ENCODE results near the gene SEC14L5.
A peak's percentile ranks its signal among the peaks of the same experiment; 100 is the strongest.
"Not testable (repeated sequence)": the region's sequence is repeated elsewhere in the genome, so short reads cannot be mapped to it uniquely, and the experiment has no call there.

The SEC14L5 gene

DNA sequence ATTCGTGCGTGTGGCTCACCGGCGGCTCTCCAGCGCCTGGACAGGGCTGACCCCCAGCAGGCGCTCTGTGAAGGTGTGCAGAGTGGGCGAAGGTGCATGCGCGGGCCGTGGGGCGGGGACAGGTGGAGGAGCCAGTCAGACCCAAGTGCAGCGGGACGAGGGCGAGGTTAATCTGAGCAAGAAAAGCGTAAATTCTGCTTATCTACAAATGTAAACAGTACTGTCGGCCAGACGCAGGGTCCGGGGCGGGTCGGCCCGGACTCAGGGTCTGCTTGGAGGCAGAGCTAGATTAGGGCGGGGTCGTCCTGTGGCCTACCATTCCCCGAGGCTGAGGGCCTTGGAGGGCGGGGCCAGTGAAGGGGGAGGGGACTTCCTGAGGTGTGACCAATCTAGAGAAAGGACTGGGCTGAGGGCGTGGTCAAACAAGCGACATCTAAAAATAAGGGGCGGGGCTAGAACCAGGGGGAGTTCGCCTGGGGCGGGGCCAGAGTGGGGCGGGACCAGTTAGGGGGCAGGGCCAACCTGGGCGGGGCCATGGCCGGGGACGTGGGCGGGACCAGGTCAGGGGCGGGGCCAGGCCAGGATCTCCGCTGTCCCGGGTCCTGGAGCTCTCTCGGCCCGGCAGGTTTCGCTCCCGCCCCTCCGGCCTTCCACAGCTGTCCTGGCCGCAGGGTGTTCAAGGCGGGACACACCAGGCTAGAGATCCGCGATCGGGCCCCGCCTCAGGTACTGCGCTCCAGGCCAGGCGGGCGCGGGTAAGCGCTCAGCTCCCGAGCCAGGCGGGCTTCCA lies at the start of gene SEC14L5:
TSS of gene SEC14L5 (plus strand) at position 611 of the 790 bp plus-strand sequence. CDS start 994 bp downstream, outside the sequence.
- peak; percentile 91 for DNase-seq

DNA sequence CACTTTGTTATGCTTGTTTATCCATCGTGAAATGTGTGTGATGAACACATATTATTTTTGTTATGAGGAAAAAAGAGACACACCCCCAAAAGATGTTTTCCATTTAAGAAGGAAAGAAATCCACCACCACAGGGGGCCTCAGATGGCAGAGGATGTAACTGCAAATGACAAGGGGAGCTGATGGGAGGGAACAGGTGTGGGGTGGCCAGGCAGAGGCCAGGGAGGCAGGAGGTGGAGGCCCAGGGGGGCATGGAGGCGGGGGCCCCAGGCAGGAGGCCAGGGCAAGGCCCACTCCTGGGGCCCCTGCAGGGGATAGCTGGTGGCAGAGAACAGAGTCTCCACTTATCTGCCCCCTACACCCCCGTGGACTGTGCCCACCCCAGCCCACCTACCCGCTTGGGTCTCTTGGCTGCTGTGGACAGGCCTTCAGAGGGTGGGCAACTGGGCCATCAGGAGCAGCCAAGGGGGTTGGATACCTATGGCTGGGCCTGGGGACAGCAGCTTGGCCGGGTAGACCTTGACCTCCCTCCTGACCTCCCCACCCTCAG lies 49.2 kb upstream of the SEC14L5 start:
- DNase-seq = no peak

DNA sequence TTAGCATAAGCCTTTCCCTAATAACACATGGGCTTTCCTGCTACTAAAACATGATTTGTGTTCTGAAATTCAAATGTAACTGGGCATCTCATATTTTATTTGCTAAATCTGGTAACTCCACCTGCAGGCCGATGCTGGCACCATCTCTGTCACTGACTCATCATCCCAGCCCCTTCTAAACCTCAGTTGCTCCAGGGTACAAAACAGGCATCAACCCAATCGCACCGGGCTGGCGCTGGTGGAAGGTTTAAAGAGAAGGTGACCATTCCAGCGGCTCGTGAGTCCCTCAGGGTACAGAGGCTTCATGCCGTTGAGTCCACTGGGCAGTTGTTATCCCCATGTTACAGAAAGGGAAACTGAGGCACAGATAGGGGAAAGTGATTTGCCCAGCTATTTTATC lies 48.3 kb upstream of the SEC14L5 start:
- no peak for DNase-seq

DNA sequence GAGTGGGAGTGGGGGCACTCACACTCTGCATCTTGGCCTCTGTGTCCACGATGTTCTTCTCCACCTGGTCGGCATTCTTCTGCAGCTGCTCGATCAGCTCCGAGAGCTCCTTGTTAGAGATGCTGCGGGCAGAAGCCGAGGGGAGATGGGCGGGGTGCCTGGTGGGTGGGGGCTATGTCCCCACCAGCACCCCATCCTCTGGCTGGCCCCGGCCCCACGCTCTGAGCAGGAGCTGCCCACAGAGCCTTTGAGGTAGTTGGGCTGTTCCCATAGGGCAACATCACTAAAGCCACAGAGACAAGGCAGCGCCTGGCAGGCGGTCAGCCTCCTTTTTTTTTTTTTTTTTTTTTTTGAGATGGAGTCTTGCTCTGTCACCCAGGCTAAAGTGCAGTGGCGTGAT lies 47.3 kb upstream of the SEC14L5 start:
- DNase-seq = no peak

DNA sequence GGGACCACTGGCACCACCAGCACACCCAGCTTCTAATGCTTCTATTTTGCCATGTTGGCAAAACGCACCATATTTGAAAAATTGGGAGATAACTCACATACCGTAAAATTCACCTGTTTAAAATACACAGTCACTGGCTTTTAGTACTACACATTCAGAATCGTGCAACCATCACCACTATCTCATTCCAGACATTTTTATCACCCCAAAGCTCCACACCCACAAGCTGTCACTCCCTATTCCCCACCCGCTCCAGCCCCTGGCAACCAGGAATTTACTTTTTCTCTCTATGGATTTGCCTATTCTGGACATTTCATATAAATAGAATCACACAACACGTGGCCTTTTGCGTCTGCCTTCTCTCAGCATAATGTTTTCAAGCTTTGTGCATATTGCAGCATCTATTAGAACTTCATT lies 46.2 kb upstream of the SEC14L5 start:
- DNase-seq = no peak

DNA sequence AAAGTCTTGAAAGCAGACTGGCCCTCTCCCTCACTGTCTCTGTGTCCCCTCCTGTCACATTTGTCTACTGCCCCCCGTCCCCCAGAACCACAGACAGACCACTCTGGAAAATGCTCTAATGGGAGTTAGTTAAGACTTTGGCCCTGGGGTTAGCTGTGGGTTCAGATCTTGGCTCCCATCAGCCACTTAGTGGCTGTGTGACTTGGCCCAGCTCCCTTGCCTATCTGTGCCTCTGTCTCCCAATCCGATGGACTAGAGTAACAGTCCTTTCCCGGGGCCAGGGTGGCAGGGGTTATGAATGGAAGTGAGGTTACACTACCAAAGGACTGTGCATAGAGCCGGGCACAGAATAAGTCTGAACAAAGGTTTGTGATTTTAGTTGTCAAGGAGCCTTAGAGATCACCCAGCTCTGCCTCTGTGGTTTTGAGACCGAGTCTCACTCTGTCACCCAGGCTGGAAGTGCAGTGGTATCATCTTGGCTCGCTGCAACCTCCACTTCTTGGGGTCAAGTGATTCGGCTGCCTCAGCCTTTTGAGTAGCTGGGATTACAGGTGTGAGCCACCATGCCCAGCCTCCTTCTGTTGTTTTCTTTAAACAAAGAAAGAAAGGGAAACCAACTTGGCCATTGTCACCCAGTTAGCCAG lies 44.9 kb upstream of the SEC14L5 start:
- DNase-seq = no peak

DNA sequence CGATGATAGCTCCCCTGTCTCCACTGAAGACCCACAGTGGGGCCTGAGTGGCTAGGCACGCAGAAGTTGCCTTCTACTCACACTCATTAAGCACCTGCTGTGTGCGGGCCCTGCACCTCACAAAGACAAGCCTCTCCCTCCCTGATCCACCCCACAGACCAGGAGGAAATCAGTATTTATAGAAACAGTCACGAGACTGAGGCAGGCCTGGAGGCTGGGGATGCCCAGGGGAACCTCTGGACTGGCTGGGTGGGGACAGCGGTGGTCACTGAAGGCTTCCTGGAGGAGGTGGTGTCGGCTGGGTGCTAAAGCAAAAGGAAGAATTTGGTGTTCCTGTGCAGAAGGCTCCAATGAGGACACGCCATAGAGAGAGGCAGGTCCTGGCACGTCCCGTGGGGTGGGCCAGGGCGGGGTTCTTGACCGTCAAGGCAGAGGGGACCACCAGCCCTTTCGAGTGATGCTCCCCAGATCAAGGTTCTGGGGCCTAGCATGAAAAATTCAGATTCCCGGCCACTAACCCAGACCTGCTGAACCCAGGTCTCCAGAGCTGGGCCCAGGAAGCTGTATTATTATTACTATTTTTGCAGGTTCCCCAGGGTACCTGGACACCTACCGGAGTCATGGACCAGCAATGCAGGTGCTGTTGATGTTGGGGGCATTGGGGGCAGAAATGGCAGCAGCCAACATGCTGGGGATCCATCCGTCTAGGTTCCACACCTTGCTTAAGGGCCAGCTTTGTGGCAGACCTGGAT lies 44.2 kb upstream of the SEC14L5 start:
- DNase-seq = no peak

DNA sequence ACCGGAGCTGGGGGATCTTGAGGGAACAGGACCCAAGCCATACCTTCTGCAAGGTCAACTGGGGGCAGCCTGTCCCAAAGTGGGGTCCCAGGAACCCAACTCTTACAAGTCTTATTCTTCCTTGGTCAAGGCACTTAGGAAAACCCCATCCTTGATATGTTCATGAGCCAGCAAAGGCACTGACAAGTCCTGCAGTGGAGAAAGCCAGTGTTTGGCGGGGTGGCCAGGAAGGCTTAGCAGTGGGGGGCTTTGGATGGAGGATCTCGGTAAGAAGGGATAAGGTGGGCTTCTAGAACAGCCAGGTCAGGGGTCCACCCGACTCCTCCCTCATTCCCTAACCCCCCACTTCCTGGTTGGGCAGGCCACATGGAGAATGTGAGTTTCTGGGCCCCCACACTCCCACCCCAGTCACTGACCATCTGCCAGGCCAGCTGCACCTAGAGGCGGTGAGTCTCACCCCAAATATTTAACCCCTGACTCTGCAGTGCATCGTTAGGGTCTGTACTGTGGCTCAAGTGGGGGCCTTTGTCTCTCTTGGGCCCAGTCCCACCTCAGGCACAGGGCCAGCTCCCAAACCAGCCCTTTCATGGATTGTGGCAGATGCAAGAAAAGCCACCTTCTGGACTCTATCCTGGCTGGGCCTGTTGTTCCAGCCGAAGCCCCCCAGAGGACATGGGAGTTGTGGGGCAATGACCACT lies 43.5 kb upstream of the SEC14L5 start:
- no peak for DNase-seq

DNA sequence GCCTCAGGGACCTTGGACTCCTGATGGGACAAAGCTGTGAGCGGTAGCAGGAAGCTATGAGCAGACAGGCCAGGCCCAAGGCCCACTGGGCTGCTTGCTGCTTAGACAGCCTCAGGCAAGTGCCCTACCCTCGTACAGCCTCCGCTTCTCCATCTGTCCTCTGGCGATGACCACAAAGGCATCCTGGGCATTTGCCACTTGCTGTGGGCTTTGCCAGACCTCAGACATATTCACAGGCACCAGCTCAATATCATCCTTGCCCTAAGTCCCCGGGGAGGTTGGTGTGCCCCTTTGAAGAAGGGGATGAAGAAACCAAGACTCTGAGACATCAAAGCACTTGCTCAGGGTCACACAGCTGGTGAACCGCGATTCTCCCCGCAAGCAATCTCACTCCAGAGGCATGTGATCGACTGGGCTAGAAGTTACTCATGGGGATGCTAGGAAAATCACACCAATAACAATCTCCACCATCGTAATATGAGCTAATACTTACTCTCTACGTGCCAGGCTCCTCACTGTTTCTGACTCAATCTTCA lies 42.8 kb upstream of the SEC14L5 start:
- no peak for DNase-seq

DNA sequence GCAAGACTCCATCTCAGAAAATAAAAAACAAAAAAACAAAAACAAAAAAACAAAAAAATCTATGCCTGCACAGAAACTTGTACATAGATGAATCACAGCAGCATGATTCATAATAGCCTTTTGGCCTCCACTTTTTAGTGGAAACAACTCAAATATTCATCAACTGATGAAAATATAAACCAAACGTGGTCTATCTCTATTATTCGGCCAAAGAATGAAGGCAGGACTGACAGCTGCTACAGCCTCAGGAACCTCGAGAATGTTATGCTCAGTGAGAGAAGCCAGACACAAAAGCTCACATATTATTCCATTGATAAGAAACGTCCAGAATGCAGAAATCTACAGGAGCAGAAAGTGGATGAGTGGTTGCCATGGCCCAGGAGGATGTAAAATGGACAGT lies 41.0 kb upstream of the SEC14L5 start:
- no peak for DNase-seq

DNA sequence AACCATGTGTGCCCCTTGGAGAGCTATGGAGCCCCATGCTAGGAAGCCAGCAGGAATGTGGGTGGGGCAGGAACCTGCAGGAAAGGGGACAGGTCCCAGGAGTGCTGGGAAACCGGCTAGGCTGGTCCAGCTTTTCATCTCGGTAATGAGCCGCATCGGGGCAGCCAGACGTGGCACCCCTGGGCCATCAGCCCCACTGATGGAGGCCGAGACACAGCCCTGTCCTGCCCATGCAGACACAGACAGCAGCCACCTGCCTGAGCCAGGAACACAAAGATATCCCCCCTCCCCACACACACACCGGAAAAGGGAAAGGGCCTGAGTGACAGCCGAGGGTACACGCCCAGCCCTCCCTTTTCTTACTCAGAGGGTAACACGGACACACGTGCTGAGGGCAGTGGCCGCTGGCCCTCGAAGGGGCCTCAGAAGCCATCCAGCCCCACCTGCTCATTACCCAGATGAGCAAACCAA lies 39.3 kb upstream of the SEC14L5 start:
- DNase-seq = peak; percentile 7

DNA sequence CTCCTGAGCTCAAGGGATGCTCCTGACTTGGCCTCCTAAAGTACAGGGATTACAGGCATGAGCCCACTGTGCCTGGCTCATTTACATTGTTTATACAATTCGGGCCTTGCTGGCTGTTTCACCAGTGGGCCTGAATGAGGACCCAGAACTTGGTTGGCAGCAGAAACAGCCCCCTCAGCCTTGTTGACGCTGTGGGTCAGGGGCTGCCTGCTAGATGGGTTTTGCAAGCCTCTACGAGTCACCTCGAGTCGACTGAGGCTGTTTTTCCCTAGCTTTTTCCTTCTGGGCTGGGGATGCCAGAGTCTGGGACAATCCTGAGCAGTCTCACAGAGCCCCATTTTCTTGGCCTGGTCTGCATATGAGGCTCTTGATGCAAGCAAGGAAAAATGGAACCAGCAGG lies 37.3 kb upstream of the SEC14L5 start:
- DNase-seq = no peak

DNA sequence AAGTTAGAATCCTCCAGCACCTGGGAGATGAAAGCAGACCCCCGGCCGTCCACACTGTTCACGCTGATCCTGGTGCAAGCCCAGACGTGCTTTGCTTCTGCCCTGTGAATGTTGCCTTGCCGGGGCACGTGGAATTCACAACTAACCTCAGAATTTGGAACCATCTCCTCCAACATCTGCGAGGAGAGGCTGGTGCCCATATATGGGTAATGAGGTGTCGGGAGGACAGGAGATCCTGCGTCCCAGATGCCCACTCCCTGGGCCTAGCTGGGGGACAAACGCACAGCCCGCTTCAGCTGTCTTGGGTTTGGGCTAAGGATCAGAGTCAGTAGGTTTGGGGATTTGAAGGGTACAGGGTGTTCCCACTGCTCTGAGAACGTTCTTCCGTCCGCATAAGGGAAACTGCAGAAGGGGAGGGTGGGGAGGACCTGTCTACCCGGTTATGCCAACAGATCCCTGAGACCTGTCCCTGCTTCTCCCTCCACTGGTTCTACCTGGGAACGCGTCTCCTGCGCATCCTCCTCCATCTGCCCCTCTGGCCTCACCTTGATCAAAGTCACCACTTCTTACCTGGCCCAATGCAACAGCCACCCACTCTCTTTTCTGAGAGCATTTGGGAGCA lies 35.3 kb upstream of the SEC14L5 start:
- DNase-seq = no peak

DNA sequence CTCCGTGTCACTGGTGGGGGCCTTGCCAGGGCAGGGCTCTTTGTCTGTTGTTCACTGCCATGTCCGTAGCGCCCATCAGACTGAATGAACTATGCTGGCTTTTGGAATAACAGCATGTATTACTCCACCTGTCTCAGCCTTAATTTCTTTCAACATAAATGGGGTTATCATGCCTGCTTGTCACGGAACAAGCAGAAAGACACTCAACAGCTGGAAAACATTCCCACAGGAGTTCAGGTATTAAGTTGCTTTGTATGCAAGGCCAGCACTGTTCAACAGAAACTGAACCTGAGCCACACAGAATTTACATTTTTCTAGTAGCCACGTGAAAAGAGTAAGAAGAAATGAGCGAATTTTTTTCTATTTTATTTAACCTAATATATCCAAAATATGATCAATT lies 34.3 kb upstream of the SEC14L5 start:
- DNase-seq = no peak

DNA sequence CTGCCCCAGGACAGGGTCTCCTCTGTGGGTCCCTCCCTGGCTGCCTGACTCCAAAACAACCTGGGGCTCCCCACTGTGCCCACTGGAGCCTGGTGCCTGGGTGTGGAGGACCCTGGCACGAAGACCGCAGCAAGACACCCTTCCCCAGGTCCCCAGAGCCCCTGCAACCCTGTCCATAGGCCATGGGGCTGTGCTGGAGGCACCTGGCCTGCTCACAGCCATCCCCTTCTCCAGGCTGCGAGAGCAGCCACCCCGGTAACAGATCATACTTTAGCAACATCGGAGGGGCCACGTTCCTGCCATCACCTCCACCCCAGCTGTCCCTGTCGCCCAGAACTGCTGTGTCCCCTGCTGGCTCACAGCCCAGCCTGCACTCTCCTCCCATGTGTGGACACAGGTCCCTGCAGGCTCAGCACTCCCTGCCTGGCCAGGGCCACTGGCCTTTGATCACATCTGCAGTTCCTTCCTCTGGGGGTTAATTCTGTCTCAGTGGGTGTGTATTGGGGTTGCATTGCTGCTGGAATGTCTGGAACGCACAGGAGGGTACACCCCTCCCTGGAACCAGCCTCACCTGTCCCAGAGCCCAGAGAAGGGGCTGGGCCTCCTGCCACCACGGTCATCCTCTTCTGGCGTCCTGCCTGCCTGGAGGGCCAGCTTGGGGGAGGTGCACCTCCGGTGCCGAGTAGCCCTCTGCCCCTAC lies 33.4 kb upstream of the SEC14L5 start:
- no peak for DNase-seq

DNA sequence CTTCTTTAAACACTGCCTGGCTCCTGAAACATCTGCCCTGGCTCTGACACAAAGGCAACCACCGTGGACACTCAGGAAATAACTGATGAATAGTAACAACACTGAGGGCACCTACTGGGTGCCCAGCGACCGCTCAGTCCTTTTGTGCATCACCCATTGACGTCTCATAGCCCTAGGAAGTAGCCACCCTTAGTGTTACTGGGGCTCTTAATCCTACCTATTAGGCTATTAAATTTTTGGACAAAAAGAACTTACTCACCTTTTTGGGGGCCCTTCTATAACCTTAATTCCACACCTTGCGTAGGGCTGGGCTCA lies 32.9 kb upstream of the SEC14L5 start:
- no peak for DNase-seq

DNA sequence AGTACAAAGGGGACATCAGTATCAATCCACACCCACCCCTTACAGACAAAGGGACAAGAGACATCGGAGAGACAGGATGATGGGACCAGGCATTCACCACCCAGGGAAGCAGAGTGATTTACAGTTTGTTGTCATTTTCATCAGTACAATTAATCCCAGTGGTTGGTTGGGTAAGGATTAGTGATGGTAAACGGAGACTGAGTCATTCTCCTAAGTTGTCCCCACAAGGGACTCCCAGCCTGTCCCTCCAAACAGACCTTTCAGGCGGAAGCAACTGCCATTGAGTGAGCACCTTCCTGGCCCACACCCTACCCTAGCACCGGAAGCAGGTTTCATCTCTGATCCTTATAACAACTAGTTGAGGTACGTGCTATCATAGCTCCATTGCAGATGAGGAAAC lies 32.3 kb upstream of the SEC14L5 start:
- no peak for DNase-seq

DNA sequence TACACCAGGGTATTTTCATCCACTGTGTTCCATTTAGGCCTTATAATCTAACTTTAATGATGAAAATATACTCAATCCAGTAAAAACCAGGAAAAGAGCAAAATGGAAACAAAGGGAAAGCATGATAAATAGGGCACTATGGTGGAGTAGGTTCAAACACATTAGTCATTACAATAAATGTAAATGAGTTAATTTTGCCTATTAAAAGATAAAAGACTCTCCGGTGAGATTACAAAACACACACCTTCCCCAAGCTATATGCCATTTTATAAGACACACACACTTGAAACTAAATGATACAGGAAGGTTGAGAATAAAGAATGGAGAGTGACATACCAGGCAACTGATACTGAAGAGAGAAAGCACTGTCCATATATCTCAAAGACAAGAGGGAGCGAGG lies 31.2 kb upstream of the SEC14L5 start:
- no peak for DNase-seq

DNA sequence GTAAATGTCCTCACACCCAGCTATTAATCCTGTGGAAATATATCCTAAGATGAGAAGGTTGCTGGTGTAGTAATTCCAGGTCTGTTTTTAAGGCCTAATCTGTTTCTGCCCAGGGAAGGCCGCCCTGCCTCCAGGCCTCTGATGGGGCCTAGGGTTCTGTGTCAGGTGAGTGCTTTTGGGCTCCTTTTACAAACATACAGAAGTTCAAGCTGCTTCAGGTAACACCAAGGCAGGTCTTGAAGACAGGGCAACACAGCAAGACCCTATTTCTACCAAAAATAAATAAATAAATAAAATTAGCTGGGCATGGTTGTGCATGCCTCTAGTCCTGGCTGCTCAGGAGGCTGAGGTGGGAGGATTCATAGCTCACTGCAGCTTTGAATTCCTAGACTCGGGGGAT lies 30.5 kb upstream of the SEC14L5 start:
- DNase-seq = no peak

DNA sequence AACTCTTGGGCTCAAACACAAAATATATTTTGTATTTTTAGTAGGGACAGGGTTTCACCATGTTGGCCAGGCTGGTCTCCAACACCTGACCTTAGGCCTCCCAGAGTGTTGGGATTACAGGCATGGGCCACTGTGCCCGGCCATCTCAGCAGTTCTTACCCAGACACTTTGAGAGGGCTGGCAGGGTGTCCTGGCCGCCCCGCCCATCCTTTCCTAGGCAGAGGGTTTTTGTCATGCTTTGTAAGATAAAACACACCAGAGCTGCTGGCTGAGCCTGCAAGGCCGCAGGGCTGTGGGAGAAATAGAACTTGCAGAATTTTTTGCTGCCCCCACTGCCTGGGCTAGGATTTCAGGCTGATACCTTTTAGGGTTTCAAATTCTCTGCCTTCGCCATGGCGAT lies 29.9 kb upstream of the SEC14L5 start:
- no peak for DNase-seq

DNA sequence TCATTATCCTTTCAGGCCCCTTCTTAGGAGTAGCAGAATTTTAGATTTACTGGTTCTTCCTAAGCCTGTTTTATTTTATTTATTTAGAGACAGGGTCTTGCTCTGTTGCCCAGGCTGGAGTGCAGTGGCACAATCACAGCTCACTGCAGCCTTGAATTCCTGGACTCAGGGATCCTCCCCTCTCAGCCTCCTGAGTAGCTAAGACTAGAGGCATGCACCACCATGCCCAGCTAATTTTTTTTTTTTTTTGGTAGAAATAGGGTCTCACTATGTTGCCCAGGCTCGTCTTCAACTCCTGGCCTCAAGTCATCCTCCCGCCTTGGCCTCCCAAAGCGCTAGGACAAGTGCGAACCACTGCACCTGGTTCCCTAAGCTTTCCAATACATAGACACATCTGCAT lies 28.5 kb upstream of the SEC14L5 start:
- not testable (repeated sequence) for DNase-seq

DNA sequence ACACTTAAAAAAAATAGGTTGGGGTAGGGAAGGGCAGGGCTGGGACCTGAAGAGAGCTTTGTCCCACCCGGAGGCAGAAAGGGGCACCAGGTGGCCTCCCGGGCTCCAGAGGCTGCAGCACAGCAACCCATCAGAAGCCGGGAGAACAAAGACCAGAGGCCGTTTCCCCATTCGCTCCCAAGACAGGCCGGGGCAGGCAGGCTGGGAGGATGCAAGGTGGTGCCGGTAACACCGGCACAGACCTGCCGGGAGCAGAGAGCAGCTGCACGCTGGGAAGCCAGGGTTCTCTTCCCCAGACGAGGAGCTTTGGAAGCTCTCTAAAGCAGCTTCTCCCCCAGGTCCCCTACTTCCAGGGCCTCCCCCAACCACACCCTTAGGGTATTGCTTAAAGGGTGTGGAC lies 26.7 kb upstream of the SEC14L5 start:
- no peak for DNase-seq
